Stomach (tissue), 4 donors: ENCODE measurements around the gene STRN3.

ENCODE experiments used
- POLR2A ChIP-seq, 4 donors: fragments of 450-650 bp; IDR thresholded peaks; one replicate each; pipeline ENCODE4 v1.6.1; 2016; ENCODE audit warnings: antibody characterized with exemption in 4 of 4, control low read depth in 2 of 4, mild to moderate bottlenecking in 1 of 4, moderate library complexity in 1 of 4
- POLR2AphosphoS5 ChIP-seq, 3 donors: sonication (generic); formaldehyde crosslinking; IDR thresholded peaks; one replicate each; pipeline ENCODE4 v1.6.1; 2016; ENCODE audit warnings: antibody characterized with exemption in 3 of 3
- TF ChIP-seq, protein P1 (sequence below), 7 experiments: fragments of 450-650 bp in 4 of 7; fragments of 200-600 bp in 3 of 7; sonication (generic) in 3 of 7; IDR thresholded peaks; one replicate each; pipeline ENCODE4 v1.5.1; 2016 to 2019; ENCODE audit warnings: antibody characterized with exemption in 7 of 7, control low read depth in 2 of 7, mild to moderate bottlenecking in 1 of 7

DNA sequence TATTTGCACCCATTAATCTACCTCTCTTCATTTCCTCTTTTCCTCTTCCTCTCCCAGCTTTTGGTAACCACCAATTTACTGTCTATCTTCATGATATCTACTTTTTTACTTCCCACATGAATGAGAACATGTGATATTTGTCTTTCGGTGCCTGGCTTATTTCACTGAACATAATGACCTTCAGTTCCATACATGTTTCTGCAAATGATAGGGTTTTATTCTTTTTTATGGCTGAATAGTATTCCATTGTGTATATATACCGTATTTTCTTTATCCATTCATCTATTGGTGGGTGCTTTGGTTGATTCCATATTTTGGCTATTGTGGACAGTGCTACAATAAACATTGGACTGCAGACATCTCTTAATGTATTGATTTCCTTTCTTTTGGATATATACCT, 49.0 kb upstream of the STRN3 start:
- TF ChIP-seq, protein P1, sequence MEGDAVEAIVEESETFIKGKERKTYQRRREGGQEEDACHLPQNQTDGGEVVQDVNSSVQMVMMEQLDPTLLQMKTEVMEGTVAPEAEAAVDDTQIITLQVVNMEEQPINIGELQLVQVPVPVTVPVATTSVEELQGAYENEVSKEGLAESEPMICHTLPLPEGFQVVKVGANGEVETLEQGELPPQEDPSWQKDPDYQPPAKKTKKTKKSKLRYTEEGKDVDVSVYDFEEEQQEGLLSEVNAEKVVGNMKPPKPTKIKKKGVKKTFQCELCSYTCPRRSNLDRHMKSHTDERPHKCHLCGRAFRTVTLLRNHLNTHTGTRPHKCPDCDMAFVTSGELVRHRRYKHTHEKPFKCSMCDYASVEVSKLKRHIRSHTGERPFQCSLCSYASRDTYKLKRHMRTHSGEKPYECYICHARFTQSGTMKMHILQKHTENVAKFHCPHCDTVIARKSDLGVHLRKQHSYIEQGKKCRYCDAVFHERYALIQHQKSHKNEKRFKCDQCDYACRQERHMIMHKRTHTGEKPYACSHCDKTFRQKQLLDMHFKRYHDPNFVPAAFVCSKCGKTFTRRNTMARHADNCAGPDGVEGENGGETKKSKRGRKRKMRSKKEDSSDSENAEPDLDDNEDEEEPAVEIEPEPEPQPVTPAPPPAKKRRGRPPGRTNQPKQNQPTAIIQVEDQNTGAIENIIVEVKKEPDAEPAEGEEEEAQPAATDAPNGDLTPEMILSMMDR (IDR thresholded peaks at IDR 0.05), result no peak
- no peak for TF ChIP-seq POLR2AphosphoS5 (IDR thresholded peaks at IDR 0.05)
- no peak for TF ChIP-seq POLR2A (IDR thresholded peaks at IDR 0.05)
